T-helper 1 cell treated with Interleukin-12 subunit alpha and Interleukin-12 subunit beta and Interleukin-4 antibody, amounts not matched to agents 30 ng/mL and 1 ng/mL, for 36 hours (primary cell): ENCODE data around the gene TXNRD1. TPM values are rescaled to one million over a fixed set of nuclear protein-coding genes. Genes with fewer than 3 reads are reported as not detected.

ENCODE experiments used
- intact Hi-C: fragments of 100-400 bp; cut with micrococcal nuclease; formaldehyde crosslinking; loops from one replicate; pipeline ENCODE4 v1.15.1; 2024
- total RNA-seq: library from RNA; stranded (reverse); gene quantifications from 2 replicates; pipeline ENCODE4 v1.2.3, GENCODE V29; 2022

Gene TXNRD1
- total RNA-seq, 1 donor from 2014 or later = 88.5 TPM

- intact Hi-C loops = loop anchor here (5.0 kb wide), 5 partner anchors 157 to 1032 kb away; partner anchors contain the start of genes C12orf75, CHST11, NFYB and NOPCHAP1
These were observed 84.4 kb downstream of the TXNRD1 start for GRCh38 chr12:104299842-104300481.

GRCh38 chr12:104303538-104304151 lies 88.1 kb downstream of the TXNRD1 start, which contains the start of gene EID3:
EID3 (plus strand) TSS chr12:104303739; CDS start chr12:104303935, 196 bp downstream.
- intact Hi-C loops = loop anchor here (1.0 to 5.0 kb wide), 12 partner anchors 15 to 1029 kb away; partner anchors contain the start of genes C12orf75, CHST11, HCFC2 and NFYB

- intact Hi-C loops = loop anchor here (1.0 to 5.0 kb wide), 6 partner anchors 153 to 1028 kb away; partner anchors contain the start of genes C12orf75, CHST11, NFYB and NOPCHAP1
These were observed 88.9 kb downstream of the TXNRD1 start for GRCh38 chr12:104304261-104305009.

- intact Hi-C loops = no loop called here
These were observed 89.8 kb downstream of the TXNRD1 start for GRCh38 chr12:104305349-104305748.

- intact Hi-C loops = no loop called here
These were observed 90.8 kb downstream of the TXNRD1 start for GRCh38 chr12:104306376-104306775.

- intact Hi-C loops = no loop called here
These were observed 91.5 kb downstream of the TXNRD1 start for GRCh38 chr12:104306943-104307654.

- intact Hi-C loops = no loop called here
These were observed 92.0 kb downstream of the TXNRD1 start for GRCh38 chr12:104307655-104308000.

GRCh38 chr12:104309446-104309993 lies 93.9 kb downstream of the TXNRD1 start:
- intact Hi-C loops = no loop called here

GRCh38 chr12:104310751-104311633 lies 95.4 kb downstream of the TXNRD1 start:
- intact Hi-C loops = no loop called here

- intact Hi-C loops = no loop called here
These were observed 96.6 kb downstream of the TXNRD1 start for GRCh38 chr12:104312202-104312601.

GRCh38 chr12:104312654-104313053 lies 97.1 kb downstream of the TXNRD1 start:
- intact Hi-C loops = no loop called here

GRCh38 chr12:104313568-104314241 lies 98.1 kb downstream of the TXNRD1 start:
- intact Hi-C loops = no loop called here

- intact Hi-C loops = no loop called here
These were observed 98.6 kb downstream of the TXNRD1 start for GRCh38 chr12:104314242-104314614.

GRCh38 chr12:104315326-104316224 lies 100.0 kb downstream of the TXNRD1 start:
- intact Hi-C loops = no loop called here

GRCh38 chr12:104316936-104317335 lies 101.4 kb downstream of the TXNRD1 start:
- intact Hi-C loops = no loop called here

- intact Hi-C loops = no loop called here
These were observed 102.1 kb downstream of the TXNRD1 start for GRCh38 chr12:104317538-104318210.

GRCh38 chr12:104319028-104319427 lies 103.4 kb downstream of the TXNRD1 start:
- intact Hi-C loops = no loop called here
